Cardiac muscle cell (in vitro differentiated cells and primary cell): ENCODE results near the gene ZNF780A. TPM values are rescaled to one million over a fixed set of nuclear protein-coding genes. Genes with fewer than 3 reads are reported as not detected.

Experiments used
- DNase-seq, 2 donors: peaks; one replicate each; pipeline versions ENCODE4 v3.0.0 to v3.0.0-alpha.2; 2010 to 2017; ENCODE audit warnings: low read depth in 1 of 2, low spot score in 1 of 2
- H3K27ac ChIP-seq: fragments of 200-600 bp; sonication (generic); 2 replicates; pipeline ENCODE4 v1.5.1; 2016
- H3K27me3 ChIP-seq: fragments of 200-600 bp; sonication (generic); 2 replicates; pipeline ENCODE4 v1.6.0; 2016; ENCODE audit warnings: control low read depth
- H3K36me3 ChIP-seq: fragments of 200-600 bp; sonication (generic); 2 replicates; pipeline ENCODE4 v1.5.1; 2016; ENCODE audit warnings: control low read depth
- H3K4me1 ChIP-seq: fragments of 200-600 bp; sonication (generic); 2 replicates; pipeline ENCODE4 v1.8.1; 2017; ENCODE audit warnings: low read depth, mild to moderate bottlenecking, mixed run types
- H3K4me3 ChIP-seq: fragments of 200-600 bp; sonication (generic); 2 replicates; pipeline ENCODE4 v1.5.1; 2016; ENCODE audit warnings: mild to moderate bottlenecking
- H3K9me3 ChIP-seq: fragments of 200-600 bp; sonication (generic); 2 replicates; pipeline ENCODE4 v1.5.1; 2017; ENCODE audit warnings: low read depth, mild to moderate bottlenecking, control low read depth
- polyA plus RNA-seq: library from polyadenylated mRNA; unstranded; fragments of >200 nt; fragmentation: Nextera tagmentation; extraction: Ambion mirVana; gene quantifications from 2 replicates; pipeline ENCODE4 v1.2.1, GENCODE V29; 2016
- total RNA-seq: library from RNA; depleted of rRNA; stranded (reverse); fragments of >200 nt; gene quantifications from 2 replicates; pipeline ENCODE4 v1.2.3, GENCODE V29; 2016
- TF ChIP-seq, protein P1 (sequence below): IDR thresholded peaks from 2 replicates; pipeline ENCODE4 v1.5.1; 2012; ENCODE audit warnings: low read depth, mild to moderate bottlenecking, low read length

Gene ZNF780A
- total and polyA plus RNA-seq, 2 experiments from 2014 or later, result 8.5 to 15.4 TPM

DNA sequence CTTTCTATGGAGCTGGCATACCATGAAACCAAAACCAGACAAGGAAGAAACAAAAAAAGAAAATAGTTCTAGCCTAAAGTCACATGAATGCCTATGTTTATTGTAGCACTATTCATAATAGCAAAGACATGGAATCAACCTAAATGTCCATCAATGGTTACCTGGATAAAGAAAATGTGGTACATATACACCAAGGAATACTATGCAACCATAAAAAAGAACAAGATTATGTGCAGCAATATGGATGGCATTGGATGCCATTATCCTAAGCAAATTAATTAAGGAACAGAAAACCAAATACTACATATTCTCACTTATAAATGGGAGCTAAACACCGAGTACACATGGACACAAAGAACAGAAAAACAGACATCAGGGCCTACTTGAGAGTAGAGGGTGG is 10.5 kb downstream of the ZNF780A start:
- H3K36me3 ChIP-seq, result peaks cover 44% of the 10 kb centered on the region
- no peaks in the 10 kb centered on the region for H3K27me3 ChIP-seq
- TF ChIP-seq, protein P1, sequence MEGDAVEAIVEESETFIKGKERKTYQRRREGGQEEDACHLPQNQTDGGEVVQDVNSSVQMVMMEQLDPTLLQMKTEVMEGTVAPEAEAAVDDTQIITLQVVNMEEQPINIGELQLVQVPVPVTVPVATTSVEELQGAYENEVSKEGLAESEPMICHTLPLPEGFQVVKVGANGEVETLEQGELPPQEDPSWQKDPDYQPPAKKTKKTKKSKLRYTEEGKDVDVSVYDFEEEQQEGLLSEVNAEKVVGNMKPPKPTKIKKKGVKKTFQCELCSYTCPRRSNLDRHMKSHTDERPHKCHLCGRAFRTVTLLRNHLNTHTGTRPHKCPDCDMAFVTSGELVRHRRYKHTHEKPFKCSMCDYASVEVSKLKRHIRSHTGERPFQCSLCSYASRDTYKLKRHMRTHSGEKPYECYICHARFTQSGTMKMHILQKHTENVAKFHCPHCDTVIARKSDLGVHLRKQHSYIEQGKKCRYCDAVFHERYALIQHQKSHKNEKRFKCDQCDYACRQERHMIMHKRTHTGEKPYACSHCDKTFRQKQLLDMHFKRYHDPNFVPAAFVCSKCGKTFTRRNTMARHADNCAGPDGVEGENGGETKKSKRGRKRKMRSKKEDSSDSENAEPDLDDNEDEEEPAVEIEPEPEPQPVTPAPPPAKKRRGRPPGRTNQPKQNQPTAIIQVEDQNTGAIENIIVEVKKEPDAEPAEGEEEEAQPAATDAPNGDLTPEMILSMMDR, result no peak
- no peak overlapping the region for H3K27ac ChIP-seq
- no peak overlapping the region for H3K4me3 ChIP-seq
- DNase-seq, result no peak
- H3K9me3 ChIP-seq, result peaks cover 3% of the 10 kb centered on the region
- H3K4me1 ChIP-seq, result no peaks in the 10 kb centered on the region

DNA sequence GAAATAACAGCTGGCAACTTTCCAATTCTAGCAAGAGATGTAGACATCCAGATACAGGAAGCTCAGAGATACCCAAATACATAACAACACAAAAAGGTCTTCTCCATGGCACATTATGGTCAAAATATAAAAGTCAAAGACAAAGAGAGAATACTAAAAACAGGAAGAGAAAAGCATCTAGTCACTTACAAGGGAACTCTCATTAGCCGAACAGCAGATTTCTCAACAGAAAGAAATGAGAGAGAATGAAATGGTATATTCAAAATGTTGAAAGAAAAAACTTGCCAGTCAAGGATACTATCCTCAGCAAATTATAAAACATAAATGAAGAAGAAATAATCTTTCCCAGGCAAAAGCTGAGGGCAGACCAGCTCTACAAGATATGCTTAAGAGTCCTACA is 12.4 kb downstream of the ZNF780A start:
- DNase-seq, result no peak
- TF ChIP-seq, protein P1, result no peak
- no peak overlapping the region for H3K4me3 ChIP-seq
- peaks cover 3% of the 10 kb centered on the region for H3K9me3 ChIP-seq
- H3K27ac ChIP-seq, result no peak overlapping the region
- no peaks in the 10 kb centered on the region for H3K4me1 ChIP-seq
- no peaks in the 10 kb centered on the region for H3K27me3 ChIP-seq
- peaks cover 54% of the 10 kb centered on the region for H3K36me3 ChIP-seq

DNA sequence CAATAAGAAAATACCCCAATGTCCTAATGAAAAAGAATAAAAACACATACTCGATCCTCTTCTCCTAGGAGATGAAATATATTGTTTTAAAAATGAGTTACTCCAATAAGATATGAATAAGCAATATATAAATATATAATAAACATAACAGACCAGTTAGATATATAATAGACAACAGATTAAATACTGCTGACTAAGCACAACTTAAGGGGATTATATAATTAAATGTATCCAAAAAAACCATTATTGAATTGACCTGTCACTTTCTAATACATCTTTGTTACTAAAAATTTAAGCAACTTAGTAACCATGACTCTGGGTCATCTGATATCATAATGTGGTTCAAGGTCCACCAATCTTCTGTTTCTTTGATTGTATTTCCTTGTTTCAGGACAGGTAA is 20.7 kb downstream of the ZNF780A start:
- no peaks in the 10 kb centered on the region for H3K27me3 ChIP-seq
- no peaks in the 10 kb centered on the region for H3K9me3 ChIP-seq
- H3K27ac ChIP-seq, result no peak overlapping the region
- no peaks in the 10 kb centered on the region for H3K4me1 ChIP-seq
- DNase-seq, result no peak
- TF ChIP-seq, protein P1, result no peak
- H3K4me3 ChIP-seq, result no peak overlapping the region
- H3K36me3 ChIP-seq, result peaks cover 11% of the 10 kb centered on the region

DNA sequence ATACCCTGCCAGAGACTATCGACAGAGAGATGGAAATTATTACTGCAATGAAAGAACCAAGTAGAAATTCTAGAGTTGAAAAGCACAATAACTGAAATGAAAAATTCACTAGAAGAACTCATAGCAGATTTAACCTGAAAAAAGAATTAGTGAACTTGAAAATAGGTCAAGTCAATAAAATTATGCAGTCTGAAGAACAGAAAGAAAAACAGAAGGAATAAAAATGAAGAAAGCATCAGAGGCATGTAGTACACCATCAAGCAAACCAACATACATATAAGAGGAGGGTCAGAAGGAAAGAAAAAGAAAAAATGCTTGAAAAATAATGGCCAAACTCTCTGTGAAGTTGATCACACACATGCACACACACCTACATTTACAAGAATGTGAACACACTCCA is 31.1 kb downstream of the ZNF780A start:
- H3K4me3 ChIP-seq, result no peak overlapping the region
- no peaks in the 10 kb centered on the region for H3K27me3 ChIP-seq
- no peaks in the 10 kb centered on the region for H3K36me3 ChIP-seq
- TF ChIP-seq, protein P1, result no peak
- H3K4me1 ChIP-seq, result peaks cover 5% of the 10 kb centered on the region
- no peak for DNase-seq
- H3K27ac ChIP-seq, result no peak overlapping the region
- no peaks in the 10 kb centered on the region for H3K9me3 ChIP-seq

DNA sequence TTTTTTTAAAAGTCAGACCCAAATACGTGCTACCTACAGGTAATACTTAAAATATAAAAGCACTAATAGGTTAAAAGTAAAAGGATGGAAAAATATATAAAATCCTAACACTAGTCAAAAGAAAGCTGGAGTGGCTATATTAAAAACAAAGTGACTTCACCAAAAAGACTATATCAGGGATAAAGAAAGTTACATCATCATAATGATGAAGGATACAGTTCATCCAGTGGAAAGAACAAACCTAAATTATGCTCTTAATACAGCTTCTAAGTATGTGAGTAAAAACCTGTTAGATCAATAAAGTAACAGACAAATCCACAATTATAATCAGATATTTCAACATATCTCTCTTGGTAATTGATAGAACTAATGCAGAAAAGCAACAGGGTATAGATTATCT is 33.6 kb downstream of the ZNF780A start:
- TF ChIP-seq, protein P1, result no peak
- no peaks in the 10 kb centered on the region for H3K9me3 ChIP-seq

DNA sequence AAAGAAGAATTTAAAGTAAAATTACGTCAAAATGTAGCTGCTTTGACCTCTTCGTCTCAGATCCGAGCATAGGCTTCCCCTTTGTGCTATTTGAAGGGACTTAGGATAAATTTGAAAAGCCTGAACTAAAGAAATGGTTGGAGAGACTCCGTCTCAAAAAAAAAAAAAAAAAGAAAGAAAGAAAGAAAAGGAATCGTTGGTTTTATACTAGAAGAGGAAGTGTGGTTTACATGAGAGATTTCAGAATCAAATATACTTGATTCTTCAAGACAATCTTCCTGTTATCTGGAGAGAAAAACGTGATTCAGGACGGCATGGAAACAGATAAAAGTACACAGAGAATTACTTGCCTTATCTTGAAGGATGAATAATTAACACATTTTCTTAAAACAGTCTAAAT is 34.2 kb downstream of the ZNF780A start:
- TF ChIP-seq, protein P1, result no peak
- no peaks in the 10 kb centered on the region for H3K36me3 ChIP-seq
- peak in 1 of 2 donors; percentile 0 for DNase-seq
- peaks cover 8% of the 10 kb centered on the region for H3K4me1 ChIP-seq
- H3K4me3 ChIP-seq, result peak overlapping the region; percentile 50
- H3K27me3 ChIP-seq, result no peaks in the 10 kb centered on the region
- H3K27ac ChIP-seq, result peak overlapping the region; percentile 35
- no peaks in the 10 kb centered on the region for H3K9me3 ChIP-seq

More for the DNA sequence above, 33.6 kb downstream of the ZNF780A start:
- peaks cover 8% of the 10 kb centered on the region for H3K4me1 ChIP-seq
- no peaks in the 10 kb centered on the region for H3K27me3 ChIP-seq
- DNase-seq, result no peak
- no peaks in the 10 kb centered on the region for H3K36me3 ChIP-seq
- no peak overlapping the region for H3K4me3 ChIP-seq
- H3K27ac ChIP-seq, result no peak overlapping the region
